GM18508 (cell line): ENCODE measurements around the gene GNG7.
A peak's percentile ranks its signal among the peaks of the same experiment; 100 is the strongest.
"Not testable (repeated sequence)": the region's sequence is repeated elsewhere in the genome, so short reads cannot be mapped to it uniquely, and the experiment has no call there.

ENCODE experiments used
- ATAC-seq: cut with Tn5 transposase; IDR thresholded peaks from one replicate; pipeline ENCODE4 v1.9.1; 2021; ENCODE audit warnings: moderate number of reproducible peaks; ENCODE audit not compliant: insufficient read depth, unreplicated experiment

Gene GNG7

GRCh38 chr19:2558543-2558942 is 144.0 kb downstream of the GNG7 start:
- ATAC-seq = no peak

GRCh38 chr19:2558131-2558530 is 144.4 kb downstream of the GNG7 start:
- ATAC-seq = not testable (repeated sequence)

GRCh38 chr19:2557093-2557440 is 145.4 kb downstream of the GNG7 start:
- ATAC-seq = no peak

GRCh38 chr19:2556221-2557092 is 146.0 kb downstream of the GNG7 start:
- ATAC-seq = no peak

GRCh38 chr19:2555422-2556220 is 146.9 kb downstream of the GNG7 start:
- no peak for ATAC-seq

- ATAC-seq = no peak
Observed at GRCh38 chr19:2554856-2555255, 147.6 kb downstream of the GNG7 start.

GRCh38 chr19:2553510-2553909 is 149.0 kb downstream of the GNG7 start:
- no peak for ATAC-seq

GRCh38 chr19:2552859-2553258 is 149.6 kb downstream of the GNG7 start:
- peak; percentile 58 for ATAC-seq

- ATAC-seq = no peak
Observed at GRCh38 chr19:2551864-2552185, 150.7 kb downstream of the GNG7 start.

- ATAC-seq = no peak
Observed at GRCh38 chr19:2551172-2551863, 151.2 kb downstream of the GNG7 start.

GRCh38 chr19:2550431-2551171 is 151.9 kb downstream of the GNG7 start:
- ATAC-seq = no peak

- ATAC-seq = no peak
Observed at GRCh38 chr19:2549701-2550191, 152.7 kb downstream of the GNG7 start.

- ATAC-seq = no peak
Observed at GRCh38 chr19:2548966-2549365, 153.5 kb downstream of the GNG7 start.

- ATAC-seq = no peak
Observed at GRCh38 chr19:2547721-2548120, 154.8 kb downstream of the GNG7 start.

GRCh38 chr19:2547033-2547680 is 155.3 kb downstream of the GNG7 start:
- no peak for ATAC-seq

GRCh38 chr19:2546128-2547032 is 156.1 kb downstream of the GNG7 start:
- ATAC-seq = no peak

- ATAC-seq = not testable (repeated sequence)
Observed at GRCh38 chr19:2545416-2546127, 156.9 kb downstream of the GNG7 start.
